SK-N-MC (cell line): ENCODE data around the gene PRR35.

Source experiments
- DNase-seq: peaks from one replicate; pipeline ENCODE4 v3.0.0-alpha.2; 2011; ENCODE audit warnings: low read depth, low spot score
- H3K27ac ChIP-seq: fragments of 200-600 bp; sonication (generic); 2 replicates; pipeline ENCODE4 v1.5.1; 2016; ENCODE audit warnings: mixed run types
- H3K36me3 ChIP-seq: fragments of 200-600 bp; sonication (generic); 2 replicates; pipeline ENCODE4 v1.6.1; 2017; ENCODE audit warnings: antibody characterized with exemption, low read length, mixed read lengths; ENCODE audit not compliant: insufficient read depth
- H3K4me3 ChIP-seq: fragments of 200-600 bp; sonication (generic); 2 replicates; pipeline ENCODE4 v1.5.1; 2016
- H3K9ac ChIP-seq: fragments of 200-600 bp; sonication (generic); 2 replicates; pipeline ENCODE4 v1.8.0; 2017; ENCODE audit warnings: mixed run types, mixed read lengths; ENCODE audit not compliant: insufficient read length
- H3K9me3 ChIP-seq: fragments of 200-600 bp; sonication (generic); 2 replicates; pipeline ENCODE4 v1.6.1; 2017; ENCODE audit warnings: low read depth, mild to moderate bottlenecking, antibody characterized with exemption, low read length, moderate library complexity, mixed read lengths
- EZH2 ChIP-seq: fragments of 200-600 bp; sonication (generic); IDR thresholded peaks from one replicate; pipeline ENCODE4 v1.6.1; 2017; ENCODE audit warnings: antibody characterized with exemption
- FOXP2 ChIP-seq: optimal IDR thresholded peaks from 2 replicates; pipeline ENCODE3; 2011; ENCODE audit warnings: mild to moderate bottlenecking, moderate library complexity; ENCODE audit not compliant: insufficient read depth; ENCODE audit errors: extremely low read length, control extremely low read depth
- POLR2AphosphoS5 ChIP-seq: IDR thresholded peaks from 2 replicates; pipeline ENCODE4 v1.6.1; 2012; ENCODE audit warnings: mild to moderate bottlenecking, low read depth, low read length, borderline replicate concordance

The PRR35 gene

DNA sequence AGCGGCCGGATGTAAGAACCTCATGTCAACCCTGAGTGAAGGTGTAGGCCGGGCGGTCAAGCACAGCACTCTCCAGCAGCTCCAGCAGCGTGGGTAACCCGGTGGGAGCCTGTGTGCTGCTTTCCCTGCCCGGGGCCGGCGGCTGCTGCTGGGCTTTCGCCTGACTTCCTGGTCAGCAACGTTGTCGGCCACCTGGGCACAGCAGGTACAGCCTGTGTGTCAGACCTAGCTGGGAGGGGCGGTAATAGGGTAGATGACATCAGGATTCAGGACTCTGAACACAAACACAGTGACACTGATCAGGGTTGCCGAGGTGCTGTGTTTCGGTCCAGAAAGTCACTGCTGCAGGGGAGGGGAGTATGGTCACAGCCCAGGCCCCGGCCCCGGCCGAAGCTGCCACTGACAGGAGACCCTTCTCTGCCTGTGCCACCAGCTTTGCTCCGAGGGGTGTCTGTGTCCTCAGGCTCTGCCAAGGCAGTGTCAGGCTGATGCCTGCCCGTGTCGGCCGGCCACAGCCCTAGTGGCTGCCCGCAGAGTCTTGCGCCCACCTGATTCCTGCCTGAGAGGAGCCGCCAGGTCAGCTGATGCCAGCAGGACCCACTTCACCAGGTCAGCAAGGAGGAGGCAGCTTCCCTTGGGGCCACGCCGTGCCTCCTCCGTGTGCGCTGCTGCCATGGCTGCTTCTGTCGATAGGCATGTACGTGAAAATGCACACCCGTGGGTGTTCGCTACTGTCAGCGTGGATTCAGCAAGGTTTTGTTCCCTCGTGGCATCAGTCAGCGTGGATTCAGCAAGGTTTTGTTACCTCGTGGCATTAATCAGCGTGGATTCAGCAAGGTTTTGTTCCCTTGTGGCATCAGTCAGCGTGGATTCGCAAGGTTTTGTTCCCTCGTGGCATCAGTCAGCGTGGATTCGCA lies 38.9 kb downstream of the PRR35 start:
- H3K36me3 ChIP-seq: no peaks in the 10 kb centered on the region
- H3K9me3 ChIP-seq: no peaks in the 10 kb centered on the region
- H3K4me3 ChIP-seq: no peak overlapping the region
- DNase-seq: no peak
- no peak overlapping the region for H3K9ac ChIP-seq
- TF ChIP-seq EZH2: no peak
- TF ChIP-seq FOXP2: no peak
- TF ChIP-seq POLR2AphosphoS5: no peak
- no peak overlapping the region for H3K27ac ChIP-seq

DNA sequence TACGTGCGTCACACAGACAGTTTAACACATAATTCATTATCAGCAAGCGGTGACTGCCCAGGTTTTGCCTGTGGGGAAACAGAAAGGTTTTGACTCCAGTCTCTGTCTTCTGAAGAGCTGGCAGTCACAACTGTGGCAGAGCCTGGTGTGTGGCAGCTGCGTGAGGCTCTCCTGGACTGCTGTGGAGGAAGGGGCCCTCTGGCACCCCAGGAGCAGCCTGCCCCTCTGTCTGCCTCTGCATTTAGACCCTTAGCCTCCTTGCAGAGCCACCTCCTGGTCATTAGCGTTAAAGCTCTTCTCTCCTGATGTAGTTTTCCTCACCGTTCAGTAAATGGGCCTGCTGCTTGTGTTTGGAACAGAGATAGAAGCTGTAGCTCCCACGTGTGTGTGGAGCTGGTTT lies 40.6 kb downstream of the PRR35 start:
- TF ChIP-seq POLR2AphosphoS5 (no peak), FOXP2 (no peak), EZH2 (no peak)
- H3K9me3 ChIP-seq: no peaks in the 10 kb centered on the region
- DNase-seq: no peak
- no peak overlapping the region for H3K4me3 ChIP-seq
- H3K9ac ChIP-seq: no peak overlapping the region
- H3K27ac ChIP-seq: no peak overlapping the region
- H3K36me3 ChIP-seq: no peaks in the 10 kb centered on the region

DNA sequence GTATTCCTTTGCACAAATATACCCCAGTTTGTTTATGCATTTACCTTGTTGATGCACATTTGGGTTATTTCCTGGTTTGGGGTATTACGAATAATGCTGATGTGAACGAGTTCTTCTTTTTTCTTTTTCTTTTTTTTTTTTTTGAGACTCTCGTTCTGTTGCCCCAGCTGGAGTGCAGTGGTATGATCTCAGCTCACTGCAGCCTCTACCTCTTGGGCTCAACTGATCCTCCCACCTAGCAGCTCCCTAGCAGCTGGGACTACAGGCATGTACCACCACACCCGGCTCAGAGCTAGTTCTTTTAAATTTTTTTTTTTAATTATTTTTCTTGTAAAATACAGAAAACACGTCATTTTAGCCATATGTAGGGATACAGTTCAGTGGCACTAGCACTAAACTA lies 43.7 kb downstream of the PRR35 start:
- peak overlapping the region; percentile 35; the same call in 1 of the 2 replicates for H3K4me3 ChIP-seq

DNA sequence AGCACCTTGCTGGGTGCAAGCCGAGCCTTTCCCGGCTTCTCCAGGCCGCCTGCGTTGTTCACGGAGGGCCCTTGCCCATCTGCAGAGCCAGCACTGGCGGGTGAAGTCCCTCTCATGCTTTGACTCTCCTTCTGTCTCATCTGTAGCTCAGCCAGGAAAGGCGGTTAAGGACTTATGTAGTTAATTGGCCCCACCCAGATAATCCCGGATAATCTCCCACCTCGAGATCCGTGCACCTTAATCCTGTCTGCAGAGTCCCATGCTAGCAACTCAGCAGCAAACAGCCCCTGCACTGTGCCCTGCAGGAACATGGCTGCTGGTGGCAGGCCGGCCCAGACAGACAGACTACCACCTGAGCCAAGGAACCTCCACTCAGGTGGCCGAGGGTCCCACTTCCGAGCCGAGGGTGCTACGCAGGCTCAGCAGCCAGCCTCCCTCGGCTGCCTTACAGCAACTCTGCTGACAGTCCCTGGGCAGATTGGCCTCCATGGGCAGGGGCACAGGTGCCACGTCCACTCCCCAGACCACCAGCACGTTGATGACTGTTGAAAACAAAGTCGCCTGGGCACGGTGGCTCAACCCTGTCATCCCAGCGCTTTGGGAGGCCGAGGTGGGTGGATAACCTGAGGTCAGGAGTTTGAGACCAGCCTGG lies 46.6 kb downstream of the PRR35 start:
- no peak for DNase-seq
- TF ChIP-seq POLR2AphosphoS5: no peak
- no peak for TF ChIP-seq EZH2
- no peak for TF ChIP-seq FOXP2
- H3K36me3 ChIP-seq: no peaks in the 10 kb centered on the region
- H3K27ac ChIP-seq: no peak overlapping the region
- H3K9me3 ChIP-seq: no peaks in the 10 kb centered on the region
- H3K4me3 ChIP-seq: no peak overlapping the region
- no peak overlapping the region for H3K9ac ChIP-seq

More for the DNA sequence above, 43.7 kb downstream of the PRR35 start:
- no peak overlapping the region for H3K9ac ChIP-seq
- no peak for TF ChIP-seq POLR2AphosphoS5
- TF ChIP-seq EZH2: no peak
- no peak for TF ChIP-seq FOXP2
- H3K27ac ChIP-seq: 0 out of 2 replicates have a peak overlapping the region, but pooled peaks have one; percentile 55
- H3K36me3 ChIP-seq: no peaks in the 10 kb centered on the region
- H3K9me3 ChIP-seq: no peaks in the 10 kb centered on the region
- no peak for DNase-seq

DNA sequence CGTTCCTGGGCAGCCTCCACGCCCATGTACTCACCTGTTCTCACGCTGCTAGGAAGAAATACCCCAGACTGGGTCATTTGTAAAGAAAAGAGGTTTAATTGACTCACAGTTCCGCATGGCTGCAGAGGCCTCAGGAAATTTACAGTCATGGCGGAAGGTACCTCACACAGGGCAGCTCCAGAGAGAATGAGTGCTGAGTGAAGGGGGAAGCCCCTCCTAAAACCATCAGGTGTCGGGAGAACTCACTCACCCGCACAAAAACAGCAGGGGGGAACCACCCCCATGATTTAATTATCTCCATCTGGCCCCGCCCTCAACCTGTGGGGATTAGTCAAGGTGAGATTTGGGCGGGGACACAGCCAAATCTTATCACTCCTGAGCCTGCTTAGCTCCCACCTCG lies 47.8 kb downstream of the PRR35 start:
- Histone ChIP-seq H3K27ac (no peak overlapping the region), H3K36me3 (no peaks in the 10 kb centered on the region), H3K4me3 (no peak overlapping the region), H3K9me3 (no peaks in the 10 kb centered on the region), H3K9ac (no peak overlapping the region)
- no peak for DNase-seq
- TF ChIP-seq FOXP2 (no peak), EZH2 (no peak), POLR2AphosphoS5 (no peak)

DNA sequence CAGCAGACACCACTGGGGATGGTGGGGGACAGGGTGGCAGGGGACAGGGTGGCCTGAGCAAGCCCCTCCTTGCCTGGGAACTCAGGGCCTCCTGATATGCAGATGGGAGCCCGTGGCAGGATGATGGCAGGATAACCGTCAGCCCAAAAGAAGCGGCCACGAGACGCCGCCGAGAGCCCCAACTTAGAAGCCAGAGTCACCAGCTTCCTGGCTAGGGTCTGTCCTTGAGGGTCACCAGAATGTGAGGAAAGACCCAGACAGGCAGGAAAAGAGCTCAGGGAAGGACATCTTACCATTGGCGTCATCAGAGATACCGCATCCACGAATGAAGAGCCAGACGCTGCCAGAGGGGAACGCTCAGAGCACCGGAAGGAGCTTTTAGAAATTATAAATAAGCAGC lies 49.1 kb downstream of the PRR35 start:
- Histone ChIP-seq H3K36me3 (no peaks in the 10 kb centered on the region), H3K9ac (no peak overlapping the region), H3K9me3 (no peaks in the 10 kb centered on the region), H3K27ac (no peak overlapping the region), H3K4me3 (no peak overlapping the region)
- DNase-seq: no peak
- no peak for TF ChIP-seq FOXP2
- TF ChIP-seq POLR2AphosphoS5: no peak
- TF ChIP-seq EZH2: no peak

DNA sequence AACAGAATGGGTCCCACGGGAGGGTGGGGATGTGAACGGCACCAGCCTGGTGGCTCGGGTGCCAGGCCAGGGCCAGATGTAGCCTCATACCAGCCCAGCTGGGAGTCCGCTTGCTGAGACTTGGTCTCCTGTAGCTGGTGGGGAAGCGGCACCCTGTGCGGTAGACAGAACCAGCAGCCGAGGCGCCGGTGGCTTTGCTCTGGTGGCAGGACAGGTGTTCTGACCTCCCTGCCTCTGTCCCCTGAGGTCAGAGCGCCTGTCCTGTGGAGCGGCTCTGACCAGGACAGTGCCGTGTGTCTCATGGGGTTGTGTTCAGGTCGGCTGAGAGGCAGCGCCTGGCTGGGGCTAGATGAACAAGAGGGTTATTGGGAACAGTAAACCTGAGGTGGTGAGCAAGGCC lies 49.8 kb downstream of the PRR35 start:
- no peak for DNase-seq
- no peak overlapping the region for H3K27ac ChIP-seq
- H3K9me3 ChIP-seq: no peaks in the 10 kb centered on the region
- TF ChIP-seq EZH2 (no peak), POLR2AphosphoS5 (no peak), FOXP2 (no peak)
- no peak overlapping the region for H3K9ac ChIP-seq
- no peaks in the 10 kb centered on the region for H3K36me3 ChIP-seq
- no peak overlapping the region for H3K4me3 ChIP-seq
